Measurements from ENCODE around the gene CSH1.
A peak's percentile ranks its signal among the peaks of the same experiment; 100 is the strongest.
"Not testable (repeated sequence)": the region's sequence is repeated elsewhere in the genome, so short reads cannot be mapped to it uniquely, and the experiment has no call there.

The CSH1 gene

DNA sequence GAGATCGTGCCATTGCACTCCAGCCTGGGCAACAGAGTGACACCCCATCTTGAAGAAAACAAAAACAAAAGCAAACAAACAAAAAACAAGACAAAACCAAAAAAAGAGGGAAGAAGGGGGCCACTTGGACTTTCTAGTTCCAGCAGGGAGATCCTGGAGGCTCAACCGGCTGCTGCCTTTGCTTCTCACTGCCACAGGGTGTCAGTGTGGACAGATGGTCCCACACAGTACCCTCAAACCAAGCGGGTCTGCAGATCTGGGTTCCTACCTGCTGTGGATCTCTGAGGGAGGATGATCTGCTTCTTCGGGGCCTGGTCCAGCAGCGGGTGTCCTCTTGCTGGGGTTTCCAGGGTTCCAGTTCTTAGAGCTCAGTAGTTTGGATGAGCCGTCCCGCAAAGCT lies 29.7 kb downstream of the CSH1 start:
- DNase-seq (ENCODE audit: low read depth), result not testable (repeated sequence)

DNA sequence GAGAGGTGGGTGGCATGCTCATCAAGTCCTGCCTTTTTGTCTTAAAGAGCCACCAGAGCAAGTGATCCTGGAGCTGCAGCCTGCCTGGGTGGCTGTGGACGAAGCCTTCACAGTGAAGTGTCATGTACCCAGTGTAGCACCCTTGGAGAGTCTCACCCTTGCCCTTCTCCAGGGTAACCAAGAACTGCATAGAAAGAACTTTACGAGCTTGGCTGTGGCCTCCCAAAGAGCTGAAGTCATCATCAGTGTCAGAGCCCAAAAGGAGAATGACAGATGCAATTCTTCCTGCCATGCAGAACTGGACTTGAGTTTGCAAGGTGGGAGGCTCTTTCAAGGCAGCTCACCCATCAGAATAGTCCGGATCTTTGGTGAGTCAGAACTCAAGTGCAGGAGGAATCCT lies 37.1 kb downstream of the CSH1 start:
- no peak for DNase-seq (ENCODE audit: low read depth)

DNA sequence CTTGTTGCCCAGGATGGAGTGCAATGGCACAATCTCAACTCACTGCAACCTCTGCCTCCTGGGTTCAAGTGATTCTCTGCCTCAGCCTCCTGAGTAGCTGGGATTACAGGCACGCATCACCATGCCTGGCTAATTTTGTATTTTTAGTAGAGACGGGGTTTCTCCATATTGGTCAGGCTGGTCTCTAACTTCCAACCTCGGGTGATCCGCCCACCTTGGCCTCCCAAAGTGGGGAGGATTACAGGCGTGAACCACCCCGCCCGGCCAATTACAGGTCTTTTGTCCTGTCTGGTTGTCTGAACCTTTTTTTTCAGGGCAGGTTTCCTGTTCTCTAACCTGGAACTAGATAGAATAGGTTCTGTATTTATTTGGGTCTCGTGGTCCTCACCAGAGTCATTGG lies 39.9 kb downstream of the CSH1 start:
- DNase-seq (ENCODE audit: low read depth), result not testable (repeated sequence)

DNA sequence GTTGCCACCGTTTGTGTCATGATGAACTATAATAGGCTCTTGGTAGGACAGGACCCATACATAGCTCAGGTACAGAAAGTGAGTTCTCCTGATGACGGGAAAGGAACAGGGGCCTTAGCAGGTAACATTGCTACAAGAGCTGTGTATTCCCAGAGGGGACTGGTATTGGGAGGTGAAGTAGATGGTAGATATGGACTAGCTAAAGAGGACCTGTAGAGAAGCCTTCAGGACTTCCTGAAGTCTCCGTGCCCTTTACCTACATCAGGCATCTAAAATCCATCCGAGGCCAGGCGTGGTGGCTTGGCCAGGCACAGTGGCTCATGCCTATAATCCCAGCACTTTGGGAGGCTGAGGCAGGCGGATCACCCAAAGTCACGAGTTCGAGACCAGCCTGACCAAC lies 41.2 kb downstream of the CSH1 start:
- DNase-seq (ENCODE audit: low read depth), result no peak

DNA sequence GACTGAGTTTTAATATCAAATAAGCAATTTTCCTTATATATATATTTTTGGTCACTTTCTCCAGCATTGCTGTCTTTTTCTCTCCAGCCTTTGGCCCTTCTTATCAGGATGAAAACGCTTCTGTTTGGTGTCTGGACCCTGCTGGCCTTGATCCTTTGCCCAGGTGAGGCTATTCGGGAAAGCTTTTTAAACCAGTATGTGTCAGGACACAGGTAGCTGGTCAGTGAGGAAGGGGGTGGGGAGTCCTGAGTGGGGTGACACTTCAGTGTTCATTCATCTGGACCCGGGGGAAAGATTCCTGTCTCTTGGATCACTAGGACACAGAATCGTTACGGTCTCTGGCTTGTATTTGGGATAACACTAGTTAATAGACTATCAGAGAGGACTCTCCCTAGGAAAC lies 41.7 kb downstream of the CSH1 start:
- DNase-seq (ENCODE audit: low read depth), result no peak

DNA sequence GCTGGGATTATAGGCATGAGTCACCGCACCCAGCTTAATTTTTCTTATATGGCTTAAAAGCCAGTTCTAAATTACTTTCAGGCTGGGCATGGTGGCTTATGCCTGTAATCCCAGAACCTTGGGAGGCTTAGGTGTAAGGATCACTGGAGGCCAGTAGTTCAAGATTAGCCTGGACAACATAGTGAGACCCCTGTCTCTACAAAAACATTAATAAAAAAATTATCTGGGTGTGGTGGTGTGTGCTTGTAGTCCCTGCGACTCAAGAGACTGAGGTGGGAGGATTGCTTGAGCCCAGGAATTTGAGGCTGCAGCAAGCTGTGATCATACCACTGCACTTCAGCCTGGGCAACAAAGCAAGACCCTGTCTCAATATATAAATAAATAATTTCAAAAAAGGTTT lies 43.1 kb downstream of the CSH1 start:
- DNase-seq (ENCODE audit: low read depth), result no peak

DNA sequence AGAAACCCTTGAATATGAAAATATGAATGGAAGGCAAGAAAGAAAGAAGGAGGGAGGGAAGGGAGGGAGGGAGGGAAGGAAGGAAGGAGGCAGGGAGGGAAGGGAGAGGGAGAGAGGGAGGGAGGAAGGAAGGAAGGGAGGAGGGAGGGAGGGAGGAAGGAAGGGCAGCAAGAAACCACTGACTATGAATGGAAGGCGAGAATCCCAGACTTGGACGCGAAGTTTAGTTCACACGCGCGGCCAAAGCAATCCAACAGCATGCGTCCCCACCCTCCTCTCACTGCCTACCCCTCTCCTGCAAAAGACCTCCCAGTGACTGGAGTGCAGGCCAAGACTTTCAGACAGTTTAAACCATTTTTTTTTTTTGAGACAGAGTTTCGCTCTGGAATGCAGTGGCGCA lies 46.0 kb downstream of the CSH1 start:
- DNase-seq (ENCODE audit: low read depth), result no peak

DNA sequence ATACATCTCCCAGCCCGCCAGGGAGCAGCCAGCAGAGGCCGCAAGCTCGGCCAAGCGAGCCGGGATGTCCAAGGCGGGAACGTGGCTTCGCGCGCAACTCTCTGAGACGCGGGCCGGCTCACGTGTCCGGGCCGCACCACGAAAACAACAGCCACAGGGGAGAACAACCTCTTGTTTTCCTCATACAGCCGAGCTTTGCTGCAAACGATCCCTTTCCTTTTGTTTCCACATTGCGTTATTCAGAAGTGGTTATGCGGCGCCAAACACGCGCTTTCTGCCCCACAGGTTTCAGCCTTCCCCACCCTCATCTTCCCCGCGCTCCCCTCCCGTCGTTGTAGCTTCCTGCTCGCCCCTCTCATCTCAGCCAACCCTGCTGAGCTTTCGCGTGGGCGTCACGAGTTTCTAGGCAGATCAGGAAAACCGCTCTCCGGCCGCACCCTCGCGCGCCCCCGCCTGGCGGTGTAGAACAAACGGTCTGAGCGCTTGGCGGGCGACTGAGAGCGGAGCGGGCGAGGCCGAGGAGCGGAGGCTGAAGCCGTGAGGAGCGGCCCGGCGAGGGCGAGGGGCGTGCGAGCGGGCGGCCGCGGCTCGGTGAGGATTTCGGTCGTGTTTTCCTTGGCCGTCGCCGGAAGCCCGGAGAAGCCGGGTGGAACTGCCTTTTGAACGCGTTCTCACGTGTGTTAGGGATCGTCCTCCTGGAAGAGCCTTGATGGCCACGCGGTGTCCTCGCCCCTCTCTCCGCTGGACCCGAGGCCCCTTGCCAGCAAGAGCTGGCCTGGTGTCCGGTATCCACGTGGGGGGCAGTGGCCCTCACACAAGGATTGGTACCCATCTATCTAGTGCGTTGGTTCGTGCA lies 47.3 kb downstream of the CSH1 start:
- peak; percentile 92 for DNase-seq (ENCODE audit: low read depth)

DNA sequence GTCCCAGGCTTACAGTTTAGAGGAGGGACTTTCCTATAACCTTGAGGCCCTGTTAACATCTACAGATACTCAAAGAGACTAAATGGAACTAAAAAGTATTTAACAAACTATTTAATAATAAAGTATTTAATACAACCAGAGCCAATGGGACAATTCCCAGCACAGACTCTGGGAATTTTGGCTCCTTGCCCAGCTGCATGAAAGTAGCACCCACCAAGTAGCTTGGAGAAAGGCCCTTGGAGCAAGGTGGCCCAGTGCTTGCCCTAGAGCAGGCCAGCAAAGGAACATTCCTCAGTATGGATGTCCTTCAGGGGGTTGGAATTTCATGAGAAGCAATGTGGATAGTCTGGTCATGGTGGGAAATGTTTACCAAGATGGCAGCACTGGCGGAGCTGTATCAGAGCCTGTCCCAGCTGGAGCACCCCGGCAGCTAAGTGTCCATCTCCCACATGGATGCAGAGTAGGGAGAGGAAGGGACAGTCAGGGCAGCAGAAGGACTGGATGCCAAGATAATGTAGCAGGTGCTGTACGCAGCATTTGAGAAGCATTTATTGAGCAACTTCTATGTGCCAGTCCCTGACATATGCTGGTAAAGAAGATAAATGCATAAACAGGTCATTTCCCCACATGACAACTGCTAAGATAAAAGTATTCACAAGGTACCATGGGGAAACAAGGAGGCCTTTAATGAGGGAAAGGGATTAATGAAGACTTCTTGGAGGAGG lies 48.7 kb downstream of the CSH1 start:
- DNase-seq (ENCODE audit: low read depth), result no peak

DNA sequence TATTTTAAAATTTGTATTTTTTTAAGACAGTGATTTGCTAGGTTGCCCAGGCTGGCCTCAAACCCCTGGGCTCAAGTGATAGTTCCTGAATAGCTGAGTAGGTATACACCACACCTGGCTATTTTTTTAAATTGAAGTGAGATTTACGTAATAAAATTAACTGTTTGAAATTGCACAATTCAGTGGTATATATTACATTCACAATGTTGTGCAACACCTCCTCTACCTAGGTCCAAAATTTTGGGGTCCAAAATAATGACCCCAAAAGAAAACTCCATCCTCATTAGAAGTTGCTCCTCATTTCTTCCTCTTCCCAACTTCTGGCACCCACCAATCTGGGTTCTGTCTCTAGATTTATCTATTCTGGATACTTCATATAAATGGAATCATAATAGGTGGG lies 50.9 kb downstream of the CSH1 start:
- no peak for DNase-seq (ENCODE audit: low read depth)

All from stimulated activated CD8-positive, alpha-beta memory T cell treated with anti-CD3 and anti-CD28 coated beads, Interleukin-15, amount 100 ng/mL, for 1 hour (primary cell).